Smooth muscle cell (in vitro differentiated cells): ENCODE results near the gene SLC2A2. TPM values are rescaled to one million over a fixed set of nuclear protein-coding genes. Genes with fewer than 3 reads are reported as not detected.
A peak's percentile ranks its signal among the peaks of the same experiment; 100 is the strongest.

Experiments
- DNase-seq: peaks from one replicate; lab custom pipeline; 2025; ENCODE audit not compliant: unreplicated experiment; lab: John Stamatoyannopoulos, UW
- H2AFZ ChIP-seq: fragments of 200-600 bp; sonication (generic); 2 replicates; pipeline ENCODE4 v1.6.0; 2016; ENCODE audit warnings: antibody characterized with exemption, low read depth, mild to moderate bottlenecking
- H3F3A ChIP-seq: fragments of 200-600 bp; sonication (generic); 2 replicates; pipeline ENCODE4 v1.6.0; 2017; ENCODE audit warnings: antibody characterized with exemption, low read depth
- H3K27ac ChIP-seq: fragments of 200-600 bp; sonication (generic); 2 replicates; pipeline ENCODE4 v1.5.1; 2016; ENCODE audit warnings: low read depth, mild to moderate bottlenecking
- H3K27me3 ChIP-seq: fragments of 200-600 bp; sonication (generic); 2 replicates; pipeline ENCODE4 v1.6.1; 2016; ENCODE audit warnings: low read depth, mild to moderate bottlenecking
- H3K36me3 ChIP-seq: fragments of 200-600 bp; sonication (generic); 2 replicates; pipeline ENCODE4 v1.5.1; 2016; ENCODE audit warnings: low read depth
- H3K4me1 ChIP-seq: fragments of 200-600 bp; sonication (generic); 2 replicates; pipeline ENCODE4 v1.5.1; 2016; ENCODE audit warnings: low read depth
- H3K4me2 ChIP-seq: fragments of 200-600 bp; sonication (generic); 2 replicates; pipeline ENCODE4 v1.6.0; 2016; ENCODE audit warnings: mild to moderate bottlenecking
- H3K4me3 ChIP-seq: fragments of 200-600 bp; sonication (generic); 2 replicates; pipeline ENCODE4 v1.5.1; 2016; ENCODE audit warnings: mild to moderate bottlenecking
- H3K79me2 ChIP-seq: fragments of 200-600 bp; sonication (generic); 2 replicates; pipeline ENCODE4 v1.6.0; 2016; ENCODE audit warnings: low read depth, mild to moderate bottlenecking
- H3K9ac ChIP-seq: fragments of 200-600 bp; sonication (generic); 2 replicates; pipeline ENCODE4 v1.6.0; 2016; ENCODE audit warnings: low read depth
- H3K9me3 ChIP-seq: fragments of 200-600 bp; sonication (generic); replicated peaks from 2 replicates; pipeline ENCODE4 v1.5.1; 2016; ENCODE audit warnings: low read depth
- H4K20me1 ChIP-seq: fragments of 200-600 bp; sonication (generic); 2 replicates; pipeline ENCODE4 v1.6.0; 2016; ENCODE audit warnings: low read depth
- WGBS: methylation state at CpG from one replicate; pipeline ENCODE4 v1.1.7; 2016; ENCODE audit warnings: low lambda C conversion rate; 5-methylcytosine and 5-hydroxymethylcytosine counted together
- polyA plus RNA-seq: library from polyadenylated mRNA; unstranded; fragments of >200 nt; fragmentation: Nextera tagmentation; extraction: Ambion mirVana; gene quantifications from 2 replicates; pipeline ENCODE4 v1.2.1, GENCODE V29; 2016
- total RNA-seq: library from RNA; depleted of rRNA; stranded (reverse); fragments of >200 nt; gene quantifications from 2 replicates; pipeline ENCODE4 v1.2.3, GENCODE V29; 2014
- TF ChIP-seq, protein P1 (sequence below): fragments of 200-600 bp; sonication (generic); IDR thresholded peaks from 2 replicates; pipeline ENCODE4 v1.5.1; 2017; ENCODE audit warnings: borderline replicate concordance, mild to moderate bottlenecking, antibody characterized with exemption; ENCODE audit not compliant: insufficient read depth, poor library complexity, severe bottlenecking

Gene SLC2A2
- total and polyA plus RNA-seq, 2 experiments from 2014 or later: not detected

DNA sequence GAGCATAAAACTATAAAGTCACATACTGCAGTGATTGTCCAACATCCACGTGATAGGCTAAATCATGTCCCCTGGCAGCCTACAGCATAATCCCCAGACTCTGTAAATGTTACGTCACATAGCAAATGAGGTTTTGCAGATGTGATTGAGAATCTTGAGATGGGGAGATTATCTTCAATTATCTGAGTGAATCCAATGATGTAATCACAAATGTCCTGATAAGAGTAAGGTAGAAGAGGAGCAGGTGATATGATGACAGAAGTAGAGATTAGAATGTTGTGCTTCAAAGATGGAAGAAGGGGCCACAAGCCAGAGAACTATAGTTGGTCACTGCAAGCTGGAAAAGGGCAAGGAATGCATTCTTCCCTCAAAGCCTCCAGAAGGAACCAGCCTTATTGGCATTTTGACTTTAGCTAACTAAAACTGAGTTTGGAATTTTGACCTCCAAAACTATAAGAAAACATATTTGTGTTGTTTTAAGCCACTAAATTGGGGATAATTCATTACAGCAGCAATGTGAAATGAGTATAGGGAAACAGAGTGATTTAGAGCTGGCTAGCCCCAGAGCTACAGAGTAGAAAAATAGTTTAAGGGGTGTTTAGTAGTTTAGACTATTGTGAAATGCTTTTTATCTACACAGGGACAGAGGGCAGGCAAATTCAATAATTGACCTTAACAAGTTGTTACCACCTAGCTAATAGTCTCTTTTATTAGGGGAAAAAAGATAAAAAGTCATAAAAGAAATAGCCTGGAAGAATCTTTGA lies 15.2 kb downstream of the SLC2A2 start:
- no peaks in the 10 kb centered on the region for H3F3A ChIP-seq
- no peak for DNase-seq
- H3K27me3 ChIP-seq: no peaks in the 10 kb centered on the region
- H3K4me2 ChIP-seq: no peak overlapping the region
- no peaks in the 10 kb centered on the region for H3K9me3 ChIP-seq
- TF ChIP-seq, protein P1, sequence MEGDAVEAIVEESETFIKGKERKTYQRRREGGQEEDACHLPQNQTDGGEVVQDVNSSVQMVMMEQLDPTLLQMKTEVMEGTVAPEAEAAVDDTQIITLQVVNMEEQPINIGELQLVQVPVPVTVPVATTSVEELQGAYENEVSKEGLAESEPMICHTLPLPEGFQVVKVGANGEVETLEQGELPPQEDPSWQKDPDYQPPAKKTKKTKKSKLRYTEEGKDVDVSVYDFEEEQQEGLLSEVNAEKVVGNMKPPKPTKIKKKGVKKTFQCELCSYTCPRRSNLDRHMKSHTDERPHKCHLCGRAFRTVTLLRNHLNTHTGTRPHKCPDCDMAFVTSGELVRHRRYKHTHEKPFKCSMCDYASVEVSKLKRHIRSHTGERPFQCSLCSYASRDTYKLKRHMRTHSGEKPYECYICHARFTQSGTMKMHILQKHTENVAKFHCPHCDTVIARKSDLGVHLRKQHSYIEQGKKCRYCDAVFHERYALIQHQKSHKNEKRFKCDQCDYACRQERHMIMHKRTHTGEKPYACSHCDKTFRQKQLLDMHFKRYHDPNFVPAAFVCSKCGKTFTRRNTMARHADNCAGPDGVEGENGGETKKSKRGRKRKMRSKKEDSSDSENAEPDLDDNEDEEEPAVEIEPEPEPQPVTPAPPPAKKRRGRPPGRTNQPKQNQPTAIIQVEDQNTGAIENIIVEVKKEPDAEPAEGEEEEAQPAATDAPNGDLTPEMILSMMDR: no peak
- H2AFZ ChIP-seq: no peak overlapping the region
- H3K27ac ChIP-seq: no peak overlapping the region
- no peaks in the 10 kb centered on the region for H3K79me2 ChIP-seq
- H3K4me3 ChIP-seq: no peak overlapping the region
- no peaks in the 10 kb centered on the region for H4K20me1 ChIP-seq
- no peaks in the 10 kb centered on the region for H3K4me1 ChIP-seq
- H3K9ac ChIP-seq: no peak overlapping the region
- H3K36me3 ChIP-seq: no peaks in the 10 kb centered on the region
- WGBS: 63% methylated on average over 2 of the region's 2 CpGs

DNA sequence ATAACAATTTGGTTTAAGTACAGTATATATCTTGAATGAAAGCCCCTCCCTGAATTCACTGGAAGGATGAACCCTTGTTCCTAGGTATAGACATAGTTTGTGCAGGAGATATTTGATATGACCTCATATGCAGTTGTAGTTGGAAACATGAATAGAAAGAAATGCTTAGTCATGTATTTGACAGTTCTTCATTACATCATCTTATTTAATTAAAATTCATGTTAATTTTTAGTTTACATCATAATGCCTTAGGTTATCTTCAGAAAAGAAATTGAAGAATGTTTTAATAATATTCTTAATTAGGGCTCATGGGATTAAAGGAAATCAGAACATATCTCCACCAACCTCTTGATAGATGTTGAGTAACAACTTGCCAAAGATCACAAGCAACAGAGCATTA lies 19.2 kb downstream of the SLC2A2 start:
- no peak overlapping the region for H3K4me3 ChIP-seq
- TF ChIP-seq, protein P1: no peak
- no peak for DNase-seq

DNA sequence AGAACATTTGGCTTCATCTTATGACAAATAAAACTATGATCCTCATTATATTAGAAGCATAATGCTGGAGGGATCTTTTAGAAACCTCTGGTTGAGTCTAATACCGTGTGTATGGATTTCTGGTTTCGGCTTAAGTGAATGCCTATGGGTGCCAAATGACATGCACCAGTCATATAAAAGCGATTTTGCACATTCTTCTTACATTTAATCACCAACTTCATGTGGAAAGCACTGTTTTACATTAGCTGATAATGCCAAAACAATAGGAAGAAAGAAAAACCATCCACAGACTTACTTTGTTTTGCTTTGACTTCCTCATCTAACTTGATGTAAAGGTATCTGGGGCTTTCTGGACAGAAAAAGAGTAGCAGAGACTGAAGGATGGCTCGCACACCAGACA lies 20.9 kb downstream of the SLC2A2 start:
- H3K4me2 ChIP-seq: no peak overlapping the region
- TF ChIP-seq, protein P1: no peak

More for the DNA sequence above, 19.2 kb downstream of the SLC2A2 start:
- H3F3A ChIP-seq: no peaks in the 10 kb centered on the region
- H3K9me3 ChIP-seq: no peaks in the 10 kb centered on the region
- no peaks in the 10 kb centered on the region for H3K79me2 ChIP-seq
- H3K36me3 ChIP-seq: no peaks in the 10 kb centered on the region
- H3K4me2 ChIP-seq: no peak overlapping the region
- no peaks in the 10 kb centered on the region for H4K20me1 ChIP-seq
- no peaks in the 10 kb centered on the region for H3K4me1 ChIP-seq
- H2AFZ ChIP-seq: no peak overlapping the region
- H3K9ac ChIP-seq: no peak overlapping the region
- no peaks in the 10 kb centered on the region for H3K27me3 ChIP-seq
- no peak overlapping the region for H3K27ac ChIP-seq

More for the DNA sequence above, 20.9 kb downstream of the SLC2A2 start:
- H3K36me3 ChIP-seq: no peaks in the 10 kb centered on the region
- no peak overlapping the region for H3K4me3 ChIP-seq
- no peaks in the 10 kb centered on the region for H3F3A ChIP-seq
- H3K27me3 ChIP-seq: no peaks in the 10 kb centered on the region
- H3K9ac ChIP-seq: no peak overlapping the region
- no peaks in the 10 kb centered on the region for H3K4me1 ChIP-seq
- no peaks in the 10 kb centered on the region for H4K20me1 ChIP-seq
- H2AFZ ChIP-seq: peak overlapping the region; percentile 1
- WGBS: 79% methylated on average over 4 of the region's 4 CpGs
- DNase-seq: no peak
- no peaks in the 10 kb centered on the region for H3K9me3 ChIP-seq
- no peak overlapping the region for H3K27ac ChIP-seq
- no peaks in the 10 kb centered on the region for H3K79me2 ChIP-seq
